Keratinocyte (primary cell): Measurements from ENCODE around the gene IFNL4.
"Not testable (repeated sequence)": the region's sequence is repeated elsewhere in the genome, so short reads cannot be mapped to it uniquely, and the experiment has no call there.

Experiments used
- CTCF ChIP-seq, 3 experiments: IDR thresholded peaks in 1 of 3; conservative IDR thresholded peaks in 1 of 3; optimal IDR thresholded peaks in 1 of 3; 2 replicates in 2 of 3; 3 replicates in 1 of 3; pipeline versions ENCODE3 to v1.5.1; 2011; ENCODE audit warnings: low read length in 3 of 3, mild to moderate bottlenecking in 3 of 3, moderate library complexity in 2 of 3, control low read depth in 1 of 3, inconsistent platforms in 1 of 3; ENCODE audit not compliant: insufficient read depth in 2 of 3; ENCODE audit errors: extremely low read depth in 1 of 3
- EZH2 ChIP-seq: IDR thresholded peaks from one replicate; pipeline ENCODE4 v1.6.1; 2012; ENCODE audit warnings: inconsistent platforms, mild to moderate bottlenecking, low read length, moderate library complexity

GRCh38 chr19:39244410-39245100 lies 4.1 kb downstream of the IFNL4 start, which contains the start of gene IFNL3:
- not testable (repeated sequence) for TF ChIP-seq EZH2; CTCF (optimal IDR thresholded peaks at IDR 0.05 in 1 of 3, IDR thresholded peaks at IDR 0.05 in 1 of 3, conservative IDR thresholded peaks at IDR 0.05 in 1 of 3; ENCODE audit: extremely low read depth in 1 of 3, insufficient read depth in 2 of 3, low read length in 3 of 3)
